GM13977 (cell line): ENCODE results near the gene SELENOK.

Source experiments
- DNase-seq: peaks from one replicate; pipeline ENCODE4 v3.0.0; 2012; ENCODE audit warnings: low spot score
- CTCF ChIP-seq: IDR thresholded peaks from 2 replicates; pipeline ENCODE4 v1.5.1; 2012; ENCODE audit warnings: mild to moderate bottlenecking, control low read depth; ENCODE audit not compliant: insufficient read depth; ENCODE audit errors: extremely low read depth, missing control alignments
- in situ Hi-C: fragments of 300-500 bp; cut with MboI; formaldehyde crosslinking; loops from one replicate; pipeline ENCODE4 v1.12.0; 2022; ENCODE audit warnings: low sequenced_read_pairs, low pct_unique_long_range_greater_than_20kb, mixed read lengths, inconsistent platforms; ENCODE audit not compliant: unreplicated experiment

SELENOK gene

DNA sequence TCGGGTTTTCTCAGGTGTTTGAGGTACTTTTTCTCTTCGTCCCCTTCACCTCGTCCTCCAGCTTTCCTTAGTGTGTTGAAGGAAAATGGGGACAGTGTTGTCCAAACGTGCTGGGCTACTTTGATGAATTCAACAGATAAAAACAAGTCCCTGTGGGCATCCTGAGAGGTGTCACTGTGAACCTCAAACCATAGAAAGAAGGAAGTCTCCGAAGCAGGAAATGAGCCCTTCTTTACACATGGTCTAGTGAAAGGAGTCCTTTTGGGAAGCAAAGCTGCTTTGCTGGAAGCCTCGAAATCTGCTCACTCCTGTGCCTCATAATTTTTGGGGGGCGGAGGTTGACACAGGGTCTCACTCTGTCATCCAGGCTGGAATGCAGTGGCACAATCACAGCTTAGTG, 34.7 kb downstream of the SELENOK start:
- DNase-seq: no peak
- in situ Hi-C loops: no loop called here
- TF ChIP-seq CTCF: no peak

DNA sequence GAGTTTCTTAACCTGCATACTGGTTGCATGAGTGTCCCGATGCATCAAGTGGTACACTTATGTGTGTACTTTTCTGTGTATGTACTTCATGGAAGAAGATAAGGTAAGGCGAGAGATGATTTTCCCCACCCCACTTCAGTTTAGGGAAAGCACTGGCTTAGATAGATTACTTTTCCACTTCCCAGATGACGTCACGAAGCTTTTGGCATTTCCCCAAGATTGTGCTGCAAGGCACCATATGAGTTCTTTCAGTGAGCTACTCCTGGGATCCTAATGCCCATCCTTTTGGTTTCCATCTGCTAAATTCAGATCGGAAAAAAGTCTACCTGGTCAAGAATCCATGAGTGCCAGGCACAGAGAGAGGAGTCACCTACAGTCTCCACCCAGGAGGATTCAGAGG, 40.8 kb downstream of the SELENOK start:
- no peak for DNase-seq
- no peak for TF ChIP-seq CTCF
- in situ Hi-C loops: no loop called here

DNA sequence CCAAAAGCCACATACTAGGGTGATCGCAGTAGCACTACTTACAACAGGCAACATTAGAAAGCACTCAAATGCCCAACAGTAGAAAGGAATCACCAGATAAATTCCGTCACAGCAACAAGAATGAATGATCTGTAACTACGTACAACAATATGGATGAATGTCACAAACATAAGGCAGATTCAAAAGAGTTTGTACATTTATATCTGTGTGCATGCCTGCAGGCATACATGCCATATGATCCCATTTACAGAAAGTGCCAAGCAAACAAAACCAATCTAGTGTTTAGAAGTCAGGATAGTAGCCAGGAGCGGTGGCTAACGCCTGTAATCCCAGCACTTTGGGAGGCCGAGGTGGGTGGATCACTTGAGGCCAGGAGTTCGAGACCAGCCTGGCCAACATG, 41.7 kb downstream of the SELENOK start:
- no peak for TF ChIP-seq CTCF
- in situ Hi-C loops: no loop called here
- no peak for DNase-seq

GRCh38 chr3:53846851-53847155, 44.9 kb downstream of the SELENOK start:
- in situ Hi-C loops: no loop called here
- no peak for DNase-seq
- TF ChIP-seq CTCF: no peak

DNA sequence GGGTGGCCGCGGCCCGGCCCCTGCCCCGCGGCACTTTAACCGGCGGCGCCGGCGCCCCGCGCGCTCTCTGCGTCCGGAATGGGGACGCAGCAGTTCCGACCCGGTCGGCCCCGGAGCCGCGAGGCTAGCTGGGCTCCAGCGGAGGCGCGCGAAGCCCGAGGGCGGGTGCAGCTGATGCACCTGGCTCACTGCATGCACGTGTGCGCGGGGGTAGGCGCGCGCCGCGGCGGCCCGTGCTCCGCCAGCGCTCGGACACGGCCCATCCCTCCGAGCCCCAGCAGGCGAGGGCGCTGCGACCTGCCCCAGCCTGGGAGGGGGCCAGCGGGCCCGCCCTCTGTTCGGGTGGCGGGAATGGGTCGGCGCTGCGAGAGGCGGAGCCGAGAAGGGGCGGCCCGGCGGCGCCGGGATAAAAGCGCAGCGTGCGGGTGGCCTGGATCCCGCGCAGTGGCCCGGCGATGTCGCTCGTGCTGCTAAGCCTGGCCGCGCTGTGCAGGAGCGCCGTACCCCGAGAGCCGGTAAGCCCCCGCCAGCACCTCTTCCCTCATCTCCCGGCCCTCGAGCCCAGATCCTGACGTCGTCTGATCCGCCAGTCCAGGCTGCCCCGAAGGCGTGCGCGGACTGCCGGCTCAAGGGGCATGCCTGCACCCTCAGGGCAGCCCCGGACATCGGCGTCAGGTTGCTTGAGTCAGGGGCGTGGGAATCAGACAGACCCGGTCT, 45.4 kb downstream of the SELENOK start, which contains the start of the genes CHDH and IL17RB:
Gene CHDH, minus strand, starts transcription at position 286 of the 717 bp plus-strand sequence. CDS start 22,411 bp downstream, outside the sequence.
Gene IL17RB, plus strand, starts transcription at position 435 of the 717 bp plus-strand sequence. Its CDS starts 21 bp downstream, at position 456.
- peak; percentile 73 for DNase-seq
- TF ChIP-seq CTCF: peak; percentile 15
- in situ Hi-C loops: no loop called here

- TF ChIP-seq CTCF: no peak
- in situ Hi-C loops: no loop called here
- no peak for DNase-seq
Observed at GRCh38 chr3:53845881-53846133, 45.9 kb downstream of the SELENOK start.
